SK-N-SH (cell line): ENCODE measurements around the gene RAMP1. TPM values are rescaled to one million over a fixed set of nuclear protein-coding genes. Genes with fewer than 3 reads are reported as not detected.
A peak's percentile ranks its signal among the peaks of the same experiment; 100 is the strongest.

Experiments
- CTCF ChIA-PET: fragments of 300-600, 350-600 bp; formaldehyde crosslinking; extraction: SDS; loops from one replicate; lab custom pipeline; 2021; lab: Yijun Ruan, JAX
- POLR2A ChIA-PET: fragments of 350-600 bp; sonication (Branson Sonifier 250); formaldehyde crosslinking; extraction: SDS; loops from one replicate; lab custom pipeline; 2020; ENCODE audit warnings: antibody characterized with exemption, inconsistent platforms; lab: Yijun Ruan, JAX
- DNase-seq: peaks from one replicate; pipeline ENCODE4 v3.0.0; 2012
- H2AFZ ChIP-seq: fragments of 200-600 bp; sonication (generic); 2 replicates; pipeline ENCODE4 v1.8.1; 2016; ENCODE audit warnings: antibody characterized with exemption, mild to moderate bottlenecking, low read depth
- H3F3A ChIP-seq: fragments of 200-600 bp; sonication (generic); replicated peaks from 2 replicates; pipeline ENCODE3; 2016; ENCODE audit warnings: antibody characterized with exemption, mild to moderate bottlenecking; ENCODE audit not compliant: insufficient read depth
- H3K27ac ChIP-seq, 2 experiments: fragments of 200-500 bp in 1 of 2; fragments of 200-600 bp in 1 of 2; sonication (Bioruptor generic) in 1 of 2; sonication (generic), shearing (Covaris generic) in 1 of 2; 2 replicates each; pipeline versions ENCODE4 v1.5.1 to v1.6.1; 2014 to 2016; ENCODE audit warnings: low read depth in 2 of 2, inconsistent platforms in 1 of 2, low read length in 1 of 2, mild to moderate bottlenecking in 1 of 2, mixed read lengths in 1 of 2
- H3K27me3 ChIP-seq: fragments of 200-600 bp; sonication (generic), shearing (Covaris generic); 2 replicates; pipeline ENCODE4 v1.6.1; 2016; ENCODE audit warnings: mixed run types; ENCODE audit not compliant: insufficient read depth
- H3K36me3 ChIP-seq, 2 experiments: fragments of 200-500 bp in 1 of 2; fragments of 200-600 bp in 1 of 2; sonication (Bioruptor generic) in 1 of 2; sonication (generic) in 1 of 2; replicated peaks in 1 of 2; 2 replicates each; pipeline versions ENCODE3 to v1.5.1; 2014 to 2016; ENCODE audit warnings: low read length in 1 of 2, mild to moderate bottlenecking in 1 of 2; ENCODE audit not compliant: insufficient read depth in 2 of 2, control insufficient read depth in 1 of 2
- H3K4me1 ChIP-seq, 2 experiments: fragments of 200-500 bp in 1 of 2; fragments of 200-600 bp in 1 of 2; sonication (Bioruptor generic) in 1 of 2; sonication (generic), shearing (Covaris generic) in 1 of 2; 2 replicates each; pipeline versions ENCODE4 v1.5.1 to v1.6.1; 2014 to 2016; ENCODE audit warnings: low read depth in 1 of 2, low read length in 1 of 2, mixed run types in 1 of 2; ENCODE audit not compliant: insufficient read depth in 2 of 2, control insufficient read depth in 1 of 2
- H3K4me2 ChIP-seq: fragments of 200-600 bp; sonication (generic), shearing (Covaris generic); 2 replicates; pipeline ENCODE4 v1.6.1; 2017; ENCODE audit warnings: mixed run types
- H3K4me3 ChIP-seq, 2 experiments: fragments of 200-500 bp in 1 of 2; fragments of 200-600 bp in 1 of 2; sonication (Bioruptor generic) in 1 of 2; sonication (generic), shearing (Covaris generic) in 1 of 2; 2 replicates each; pipeline versions ENCODE4 v1.5.1 to v1.8.1; 2014 to 2016; ENCODE audit warnings: low read depth in 2 of 2, inconsistent platforms in 1 of 2, low read length in 1 of 2, mild to moderate bottlenecking in 1 of 2, mixed read lengths in 1 of 2, moderate library complexity in 1 of 2
- H3K79me2 ChIP-seq: fragments of 200-600 bp; sonication (generic); 2 replicates; pipeline ENCODE4 v1.8.1; 2017; ENCODE audit warnings: mild to moderate bottlenecking; ENCODE audit not compliant: insufficient read depth
- H3K9ac ChIP-seq: fragments of 200-600 bp; sonication (generic); 2 replicates; pipeline ENCODE4 v1.6.1; 2017; ENCODE audit warnings: mixed run types
- H3K9me2 ChIP-seq: fragments of 200-600 bp; sonication (generic); 2 replicates; pipeline ENCODE4 v1.6.1; 2017; ENCODE audit warnings: mixed run types
- H3K9me3 ChIP-seq: fragments of 200-600 bp; sonication (generic); 2 replicates; pipeline ENCODE4 v1.6.1; 2017; ENCODE audit warnings: mixed run types, mild to moderate bottlenecking, moderate library complexity
- H4K20me1 ChIP-seq: fragments of 200-600 bp; sonication (generic); 2 replicates; pipeline ENCODE4 v1.6.1; 2017; ENCODE audit warnings: mild to moderate bottlenecking, mixed run types; ENCODE audit not compliant: insufficient read depth
- CHD2 ChIP-seq: fragments of 150-350 bp; IDR thresholded peaks from 2 replicates; pipeline ENCODE4 v1.6.1; 2018; ENCODE audit warnings: low read length; ENCODE audit not compliant: partially characterized antibody
- EP300 ChIP-seq, 2 experiments: IDR thresholded peaks; 2 replicates each; pipeline versions ENCODE4 v1.4.0 to v1.6.1; 2012; ENCODE audit warnings: borderline replicate concordance in 1 of 2, low read depth in 1 of 2, low read length in 1 of 2
- FOSL2 ChIP-seq: IDR thresholded peaks from 2 replicates; pipeline ENCODE4 v1.4.0; 2012; ENCODE audit warnings: low read depth, mild to moderate bottlenecking, moderate library complexity, borderline replicate concordance
- FOXJ3 ChIP-seq: sonication (generic); formaldehyde crosslinking; IDR thresholded peaks from 2 replicates; pipeline ENCODE4 v1.5.1; 2020; ENCODE audit warnings: mild to moderate bottlenecking, missing genetic modification reagents
- FOXM1 ChIP-seq: IDR thresholded peaks from 2 replicates; pipeline ENCODE4 v1.4.0; 2012; ENCODE audit warnings: low read depth, mild to moderate bottlenecking
- GATA2 ChIP-seq: sonication (generic); formaldehyde crosslinking; IDR thresholded peaks from 2 replicates; pipeline ENCODE4 v1.5.0; 2020; ENCODE audit warnings: mild to moderate bottlenecking, missing genetic modification reagents
- JUND ChIP-seq: IDR thresholded peaks from 2 replicates; pipeline ENCODE4 v1.4.0; 2012
- MXI1 ChIP-seq: IDR thresholded peaks from 2 replicates; pipeline ENCODE4 v1.6.1; 2012; ENCODE audit warnings: mild to moderate bottlenecking, low read depth, low read length, improper control_type of control experiment
- NFIC ChIP-seq: IDR thresholded peaks from 2 replicates; pipeline ENCODE4 v1.4.0; 2012; ENCODE audit warnings: borderline replicate concordance
- NRF1 ChIP-seq: IDR thresholded peaks from 2 replicates; pipeline ENCODE4 v1.6.1; 2012; ENCODE audit warnings: low read depth, mild to moderate bottlenecking, low read length
- POLR2AphosphoS5 ChIP-seq: IDR thresholded peaks from 2 replicates; pipeline ENCODE4 v1.6.1; 2012; ENCODE audit warnings: low read depth, low read length
- RAD21 ChIP-seq: IDR thresholded peaks from 2 replicates; pipeline ENCODE4 v1.6.1; 2012; ENCODE audit warnings: mild to moderate bottlenecking, low read length
- RXRA ChIP-seq: IDR thresholded peaks from 2 replicates; pipeline ENCODE4 v1.4.0; 2012; ENCODE audit warnings: low read depth, mild to moderate bottlenecking, borderline replicate concordance
- SIN3A ChIP-seq: IDR thresholded peaks from 2 replicates; pipeline ENCODE4 v1.6.1; 2012; ENCODE audit warnings: low read depth, mild to moderate bottlenecking, low read length, moderate library complexity, borderline replicate concordance
- SMC3 ChIP-seq: IDR thresholded peaks from 2 replicates; pipeline ENCODE4 v1.6.1; 2012; ENCODE audit warnings: low read depth, low read length, improper control_type of control experiment
- TAF1 ChIP-seq: IDR thresholded peaks from 2 replicates; pipeline ENCODE4 v1.6.1; 2012; ENCODE audit warnings: low read depth, mild to moderate bottlenecking, low read length, moderate library complexity, borderline replicate concordance
- TCF12 ChIP-seq: IDR thresholded peaks from 2 replicates; pipeline ENCODE4 v1.4.0; 2012
- TEAD4 ChIP-seq: IDR thresholded peaks from 2 replicates; pipeline ENCODE4 v1.4.0; 2012; ENCODE audit warnings: mild to moderate bottlenecking, borderline replicate concordance; ENCODE audit not compliant: insufficient read depth
- WGBS: methylation state at CpG from one replicate; pipeline ENCODE4 v1.1.6; 2017; ENCODE audit warnings: low lambda C conversion rate; 5-methylcytosine and 5-hydroxymethylcytosine counted together
- polyA plus RNA-seq, 3 experiments: library from polyadenylated mRNA; depleted of rRNA; stranded (reverse); fragments of >200 nt; gene quantifications; 2 replicates each; pipeline ENCODE4 v1.2.3, GENCODE V29; 2012
- TF ChIP-seq, protein P1 (sequence below): fragments of 150-350 bp; IDR thresholded peaks from 2 replicates; pipeline ENCODE4 v1.6.1; 2016; ENCODE audit warnings: mild to moderate bottlenecking, low read depth, low read length
- TF ChIP-seq, protein P2 (sequence below): IDR thresholded peaks from 2 replicates; pipeline ENCODE4; 2012
- TF ChIP-seq, protein P3 (sequence below): fragments of 200-600 bp; sonication (generic); IDR thresholded peaks from 2 replicates; pipeline ENCODE4 v1.6.1; 2017; ENCODE audit warnings: antibody characterized with exemption, mild to moderate bottlenecking, moderate library complexity

The RAMP1 gene
- polyA plus RNA-seq, 1 of the 3 experiments (the other 2 are of a cell fraction), result 27.9 TPM

DNA sequence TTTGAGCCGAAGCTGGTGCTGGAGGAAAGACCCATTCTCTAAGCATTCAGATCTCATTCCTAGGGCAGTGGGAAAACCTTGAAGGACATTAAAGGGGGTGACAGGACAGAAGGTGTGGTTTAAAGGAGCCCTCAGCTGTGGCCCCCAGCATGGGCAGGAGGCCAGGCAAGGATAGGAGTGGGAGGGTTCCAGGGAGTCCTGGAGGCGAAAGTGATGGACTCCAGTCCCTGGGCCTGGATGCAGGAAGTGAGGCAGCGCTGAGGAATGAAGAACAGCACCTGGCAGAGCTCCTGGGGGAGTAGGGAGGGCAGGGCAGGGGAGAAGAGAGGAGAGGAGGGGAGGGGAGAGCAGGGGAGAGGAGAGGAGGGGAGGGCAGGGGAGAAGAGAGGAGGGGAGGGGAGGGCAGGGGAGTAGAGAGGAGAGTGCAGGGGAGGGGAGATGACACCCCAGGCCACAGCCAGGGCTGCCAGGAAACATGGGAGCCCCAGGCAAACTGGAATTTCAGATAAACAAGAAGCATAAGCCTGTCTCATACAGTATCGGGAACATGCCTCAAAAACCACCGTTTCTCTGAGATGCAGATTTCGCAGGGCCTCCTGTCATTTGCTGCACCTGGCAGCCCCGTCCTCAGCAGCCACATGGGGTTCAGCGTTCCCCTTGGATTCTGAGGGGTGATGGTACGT lies 5.7 kb downstream of the RAMP1 start:
- no peak overlapping the region for H3K4me3 ChIP-seq
- POLR2A ChIA-PET, result interaction anchor here (2.0 kb wide), 1 partner anchor 21 kb away, joined by 7 read pairs; no protein-coding TSS in a partner anchor
- H3K79me2 ChIP-seq, result no peaks in the 10 kb centered on the region
- WGBS, result 50% methylated on average over 9 of the region's 9 CpGs
- peak overlapping the region; percentile 41; the same call in 1 of the 2 replicates for H3K9ac ChIP-seq
- no peaks in the 10 kb centered on the region for H3K9me2 ChIP-seq
- peak overlapping the region; percentile 87; the same call in 1 of the 2 replicates for H2AFZ ChIP-seq
- H3K27ac ChIP-seq, result peak overlapping the region; percentile 81 to 96
- peaks cover 23 to 64% of the 10 kb centered on the region in 2 experiments for H3K4me1 ChIP-seq
- no peaks in the 10 kb centered on the region for H3K27me3 ChIP-seq
- H3F3A ChIP-seq, result peaks cover 6% of the 10 kb centered on the region
- H4K20me1 ChIP-seq, result no peaks in the 10 kb centered on the region
- no peaks in the 10 kb centered on the region for H3K9me3 ChIP-seq
- H3K4me2 ChIP-seq, result peak overlapping the region; percentile 73
- H3K36me3 ChIP-seq, result no peaks in the 10 kb centered on the region
- DNase-seq, result peak; percentile 68
- CTCF ChIA-PET, result interaction anchor here (0.7 to 8.0 kb wide), 4 partner anchors 19 to 398 kb away, joined by 4 to 58 read pairs (median 6); no protein-coding TSS in a partner anchor
- no peak for TF ChIP-seq CHD2
- no peak for TF ChIP-seq RXRA
- TF ChIP-seq TAF1, result no peak
- peak; percentile 87 for TF ChIP-seq TCF12
- peak; percentile 47; the same call in 1 of the 2 replicates for TF ChIP-seq FOSL2
- TF ChIP-seq, protein P1, sequence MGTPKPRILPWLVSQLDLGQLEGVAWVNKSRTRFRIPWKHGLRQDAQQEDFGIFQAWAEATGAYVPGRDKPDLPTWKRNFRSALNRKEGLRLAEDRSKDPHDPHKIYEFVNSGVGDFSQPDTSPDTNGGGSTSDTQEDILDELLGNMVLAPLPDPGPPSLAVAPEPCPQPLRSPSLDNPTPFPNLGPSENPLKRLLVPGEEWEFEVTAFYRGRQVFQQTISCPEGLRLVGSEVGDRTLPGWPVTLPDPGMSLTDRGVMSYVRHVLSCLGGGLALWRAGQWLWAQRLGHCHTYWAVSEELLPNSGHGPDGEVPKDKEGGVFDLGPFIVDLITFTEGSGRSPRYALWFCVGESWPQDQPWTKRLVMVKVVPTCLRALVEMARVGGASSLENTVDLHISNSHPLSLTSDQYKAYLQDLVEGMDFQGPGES, result no peak
- peak; percentile 75 for TF ChIP-seq NFIC
- peak; percentile 9; the same call in 1 of the 2 replicates for TF ChIP-seq FOXJ3
- TF ChIP-seq EP300 (IDR thresholded peaks at IDR 0.05; ENCODE audit: borderline replicate concordance in 1 of 2, low read depth in 1 of 2, low read length in 1 of 2), result peak in 1 of 2 experiments; percentile 65; a peak in 1 of 4 replicates
- TF ChIP-seq, protein P2, sequence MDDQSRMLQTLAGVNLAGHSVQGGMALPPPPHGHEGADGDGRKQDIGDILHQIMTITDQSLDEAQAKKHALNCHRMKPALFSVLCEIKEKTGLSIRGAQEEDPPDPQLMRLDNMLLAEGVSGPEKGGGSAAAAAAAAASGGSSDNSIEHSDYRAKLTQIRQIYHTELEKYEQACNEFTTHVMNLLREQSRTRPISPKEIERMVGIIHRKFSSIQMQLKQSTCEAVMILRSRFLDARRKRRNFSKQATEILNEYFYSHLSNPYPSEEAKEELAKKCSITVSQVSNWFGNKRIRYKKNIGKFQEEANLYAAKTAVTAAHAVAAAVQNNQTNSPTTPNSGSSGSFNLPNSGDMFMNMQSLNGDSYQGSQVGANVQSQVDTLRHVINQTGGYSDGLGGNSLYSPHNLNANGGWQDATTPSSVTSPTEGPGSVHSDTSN, result peak; percentile 62; the same call in 1 of the 2 replicates
- peak; percentile 80 for TF ChIP-seq JUND
- TF ChIP-seq TEAD4, result 0 out of 2 replicates have a peak, but pooled peaks have one; percentile 19
- no peak for TF ChIP-seq MXI1
- TF ChIP-seq NRF1, result no peak

DNA sequence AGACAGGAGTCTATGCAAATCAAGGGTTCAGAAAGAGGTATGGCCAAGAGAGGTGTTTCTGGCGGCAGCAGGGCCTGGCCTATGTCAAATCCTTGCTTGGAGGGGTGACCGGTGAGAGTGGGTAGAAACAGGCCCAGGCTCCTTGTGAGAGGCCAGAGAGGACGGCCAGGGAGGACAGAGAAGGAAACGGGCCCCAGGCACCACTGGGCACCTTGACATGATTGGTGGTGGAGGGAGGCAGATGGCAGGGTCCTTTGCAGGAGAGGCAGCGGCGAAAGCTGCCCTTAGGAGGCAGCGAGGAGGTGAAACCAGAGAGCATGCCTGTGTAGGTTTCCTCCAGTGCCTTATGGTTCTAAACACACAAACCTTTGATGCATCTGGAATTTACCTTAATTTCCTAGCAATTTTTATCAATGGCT lies 6.2 kb downstream of the RAMP1 start:
- WGBS, result 63% methylated on average over 7 of the region's 7 CpGs
- H3K27me3 ChIP-seq, result no peaks in the 10 kb centered on the region
- DNase-seq, result peak; percentile 79
- peaks cover 6% of the 10 kb centered on the region for H3F3A ChIP-seq
- H2AFZ ChIP-seq, result peak overlapping the region; percentile 87
- no peaks in the 10 kb centered on the region for H3K9me3 ChIP-seq
- no peaks in the 10 kb centered on the region for H3K79me2 ChIP-seq
- ChIA-PET POLR2A (interaction anchor here (0.6 to 2.0 kb wide), 3 partner anchors 11 to 58 kb away, joined by 4 to 7 read pairs (median 5); no protein-coding TSS in a partner anchor), CTCF (interaction anchor here (0.6 to 8.0 kb wide), 6 partner anchors 11 to 398 kb away, joined by 3 to 58 read pairs (median 4); no protein-coding TSS in a partner anchor)
- peak overlapping the region; percentile 73 for H3K4me2 ChIP-seq
- TF ChIP-seq, protein P2, result no peak
- TF ChIP-seq RAD21 (peak; percentile 30; the same call in 1 of the 2 replicates), RXRA (no peak), FOXM1 (no peak), JUND (no peak), FOXJ3 (no peak), SIN3A (no peak), EP300 (IDR thresholded peaks at IDR 0.05; ENCODE audit: borderline replicate concordance in 1 of 2, low read depth in 1 of 2, low read length in 1 of 2) (no peak), POLR2AphosphoS5 (no peak), CHD2 (no peak), GATA2 (0 out of 2 replicates have a peak, but pooled peaks have one; percentile 26), SMC3 (no peak; the same call in 1 of the 2 replicates)
- TF ChIP-seq, protein P3, sequence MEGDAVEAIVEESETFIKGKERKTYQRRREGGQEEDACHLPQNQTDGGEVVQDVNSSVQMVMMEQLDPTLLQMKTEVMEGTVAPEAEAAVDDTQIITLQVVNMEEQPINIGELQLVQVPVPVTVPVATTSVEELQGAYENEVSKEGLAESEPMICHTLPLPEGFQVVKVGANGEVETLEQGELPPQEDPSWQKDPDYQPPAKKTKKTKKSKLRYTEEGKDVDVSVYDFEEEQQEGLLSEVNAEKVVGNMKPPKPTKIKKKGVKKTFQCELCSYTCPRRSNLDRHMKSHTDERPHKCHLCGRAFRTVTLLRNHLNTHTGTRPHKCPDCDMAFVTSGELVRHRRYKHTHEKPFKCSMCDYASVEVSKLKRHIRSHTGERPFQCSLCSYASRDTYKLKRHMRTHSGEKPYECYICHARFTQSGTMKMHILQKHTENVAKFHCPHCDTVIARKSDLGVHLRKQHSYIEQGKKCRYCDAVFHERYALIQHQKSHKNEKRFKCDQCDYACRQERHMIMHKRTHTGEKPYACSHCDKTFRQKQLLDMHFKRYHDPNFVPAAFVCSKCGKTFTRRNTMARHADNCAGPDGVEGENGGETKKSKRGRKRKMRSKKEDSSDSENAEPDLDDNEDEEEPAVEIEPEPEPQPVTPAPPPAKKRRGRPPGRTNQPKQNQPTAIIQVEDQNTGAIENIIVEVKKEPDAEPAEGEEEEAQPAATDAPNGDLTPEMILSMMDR, result peak; percentile 29
- peaks cover 23 to 65% of the 10 kb centered on the region in 2 experiments for H3K4me1 ChIP-seq
- no peaks in the 10 kb centered on the region for H3K9me2 ChIP-seq
- H3K36me3 ChIP-seq, result no peaks in the 10 kb centered on the region
- no peaks in the 10 kb centered on the region for H4K20me1 ChIP-seq
- peak overlapping the region; percentile 41; the same call in 1 of the 2 replicates for H3K9ac ChIP-seq
- peak overlapping the region; percentile 81 to 96 for H3K27ac ChIP-seq
- H3K4me3 ChIP-seq, result no peak overlapping the region
